ENCODE data around the gene TBC1D2B.

TBC1D2B gene

GRCh38 chr15:78033864-78034263 is 43.6 kb downstream of the TBC1D2B start:
- no peak overlapping the region for H3K4me3 ChIP-seq (ENCODE audit: low read depth, low read length)
- H3K9ac ChIP-seq (ENCODE audit: low read length) = no peak overlapping the region
- no peak overlapping the region for H2BK120ac ChIP-seq (ENCODE audit: insufficient read depth, low read length, poor library complexity)
- no peak overlapping the region for H3K18ac ChIP-seq (ENCODE audit: low read length)
- H3K23ac ChIP-seq (ENCODE audit: low read length) = no peak overlapping the region
- H3K79me1 ChIP-seq (ENCODE audit: low read length) = no peaks in the 10 kb centered on the region
- no peak overlapping the region for H4K8ac ChIP-seq (ENCODE audit: low read depth, low read length)
- H4K91ac ChIP-seq (ENCODE audit: low read depth, low read length) = no peak overlapping the region
- no peak for DNase-seq
- H3K9me3 ChIP-seq (ENCODE audit: insufficient read depth, low read depth, low read length) = no peaks in the 10 kb centered on the region
- no peak overlapping the region for H4K12ac ChIP-seq (ENCODE audit: low read depth, low read length)
- H3K79me2 ChIP-seq (ENCODE audit: control insufficient read depth, insufficient read depth, low read length, poor library complexity) = no peaks in the 10 kb centered on the region
- H2BK12ac ChIP-seq (ENCODE audit: low read length) = no peak overlapping the region
- no peak overlapping the region for H3K27ac ChIP-seq (ENCODE audit: low read depth, low read length)
- H3K4me2 ChIP-seq (ENCODE audit: low read length) = no peak overlapping the region
- H2BK5ac ChIP-seq (ENCODE audit: low read depth, low read length, poor library complexity) = no peak overlapping the region
- no peaks in the 10 kb centered on the region for H3K4me1 ChIP-seq (ENCODE audit: control insufficient read depth in 1 of 2, insufficient read depth in 2 of 2, low read length in 2 of 2)
- no peaks in the 10 kb centered on the region for H3K27me3 ChIP-seq (ENCODE audit: insufficient read depth, low read length)
- H3K4ac ChIP-seq (ENCODE audit: low read depth, low read length) = no peak overlapping the region
- no CpG with 5 or more reads among the region's 6 CpGs for WGBS (ENCODE audit: extremely low coverage, insufficient coverage, insufficient read length)
- H2AFZ ChIP-seq (ENCODE audit: insufficient read depth, low read length, poor library complexity) = no peak overlapping the region
- peaks cover 0 to 6% of the 10 kb centered on the region in 2 experiments for H3K36me3 ChIP-seq (ENCODE audit: control insufficient read depth in 1 of 2, insufficient read depth in 2 of 2, low read length in 2 of 2)
- no peak overlapping the region for H3K14ac ChIP-seq (ENCODE audit: low read length)
- no peak overlapping the region for H2AK5ac ChIP-seq (ENCODE audit: low read length)

- Histone ChIP-seq H4K12ac (ENCODE audit: low read depth, low read length) (no peak overlapping the region), H3K18ac (ENCODE audit: low read length) (no peak overlapping the region), H3K9ac (ENCODE audit: low read length) (no peak overlapping the region), H2BK5ac (ENCODE audit: low read depth, low read length, poor library complexity) (no peak overlapping the region), H2BK12ac (ENCODE audit: low read length) (no peak overlapping the region), H3K27me3 (ENCODE audit: insufficient read depth, low read length) (no peaks in the 10 kb centered on the region), H3K27ac (ENCODE audit: low read depth, low read length) (no peak overlapping the region), H3K4me1 (ENCODE audit: control insufficient read depth in 1 of 2, insufficient read depth in 2 of 2, low read length in 2 of 2) (no peaks in the 10 kb centered on the region), H3K23ac (ENCODE audit: low read length) (no peak overlapping the region), H3K79me1 (ENCODE audit: low read length) (no peaks in the 10 kb centered on the region), H3K4me2 (ENCODE audit: low read length) (no peak overlapping the region), H2AFZ (ENCODE audit: insufficient read depth, low read length, poor library complexity) (no peak overlapping the region), H3K9me3 (ENCODE audit: insufficient read depth, low read depth, low read length) (no peaks in the 10 kb centered on the region), H2AK5ac (ENCODE audit: low read length) (no peak overlapping the region), H2BK120ac (ENCODE audit: insufficient read depth, low read length, poor library complexity) (no peak overlapping the region), H3K14ac (ENCODE audit: low read length) (no peak overlapping the region), H3K4ac (ENCODE audit: low read depth, low read length) (no peak overlapping the region), H4K8ac (ENCODE audit: low read depth, low read length) (no peak overlapping the region), H3K4me3 (ENCODE audit: low read depth, low read length) (no peak overlapping the region), H4K91ac (ENCODE audit: low read depth, low read length) (no peak overlapping the region), H3K36me3 (ENCODE audit: control insufficient read depth in 1 of 2, insufficient read depth in 2 of 2, low read length in 2 of 2) (peaks cover 0 to 6% of the 10 kb centered on the region in 2 experiments), H3K79me2 (ENCODE audit: control insufficient read depth, insufficient read depth, low read length, poor library complexity) (no peaks in the 10 kb centered on the region)
- WGBS (ENCODE audit: extremely low coverage, insufficient coverage, insufficient read length) = no CpG with 5 or more reads among the region's 4 CpGs
- no peak for DNase-seq
These were observed 44.8 kb downstream of the TBC1D2B start for GRCh38 chr15:78032671-78033070.

DNA sequence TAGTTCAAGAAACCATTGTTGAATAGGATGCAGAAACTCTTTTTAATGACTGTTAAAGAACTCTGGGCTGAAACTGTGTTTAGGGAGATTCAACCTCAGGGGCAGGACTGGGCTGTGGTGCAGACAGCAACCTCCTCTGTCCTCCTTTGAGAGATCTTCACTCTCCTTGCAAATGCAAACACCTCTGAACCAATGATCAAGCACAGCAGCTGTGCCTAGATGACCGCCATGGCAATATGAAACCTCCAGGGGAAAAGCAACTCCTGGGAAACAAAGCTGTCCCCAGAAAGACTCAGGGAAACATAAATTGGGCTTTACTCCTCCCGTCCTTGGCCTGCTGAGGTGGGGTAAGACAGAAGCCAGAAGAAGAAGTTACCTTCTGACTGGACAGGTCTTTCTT is 52.6 kb downstream of the TBC1D2B start:
- Histone ChIP-seq H4K91ac (ENCODE audit: low read depth, low read length) (no peak overlapping the region), H3K14ac (ENCODE audit: low read length) (no peak overlapping the region), H3K27me3 (ENCODE audit: insufficient read depth, low read length) (no peaks in the 10 kb centered on the region), H2BK120ac (ENCODE audit: insufficient read depth, low read length, poor library complexity) (no peak overlapping the region), H3K9ac (ENCODE audit: low read length) (no peak overlapping the region), H3K36me3 (ENCODE audit: control insufficient read depth in 1 of 2, insufficient read depth in 2 of 2, low read length in 2 of 2) (peaks cover 2 to 5% of the 10 kb centered on the region in 2 experiments), H3K9me3 (ENCODE audit: insufficient read depth, low read depth, low read length) (no peaks in the 10 kb centered on the region), H3K79me1 (ENCODE audit: low read length) (peaks cover 8% of the 10 kb centered on the region), H2BK12ac (ENCODE audit: low read length) (no peak overlapping the region), H2AFZ (ENCODE audit: insufficient read depth, low read length, poor library complexity) (no peak overlapping the region), H2BK5ac (ENCODE audit: low read depth, low read length, poor library complexity) (peak overlapping the region; percentile 4), H3K4me1 (ENCODE audit: control insufficient read depth in 1 of 2, insufficient read depth in 2 of 2, low read length in 2 of 2) (peaks cover 4 to 16% of the 10 kb centered on the region in 2 experiments), H3K4me3 (ENCODE audit: low read depth, low read length) (no peak overlapping the region), H3K79me2 (ENCODE audit: control insufficient read depth, insufficient read depth, low read length, poor library complexity) (peaks cover 2% of the 10 kb centered on the region), H3K4me2 (ENCODE audit: low read length) (no peak overlapping the region), H3K4ac (ENCODE audit: low read depth, low read length) (no peak overlapping the region), H4K12ac (ENCODE audit: low read depth, low read length) (no peak overlapping the region), H3K27ac (ENCODE audit: low read depth, low read length) (peak overlapping the region; percentile 42), H2AK5ac (ENCODE audit: low read length) (no peak overlapping the region), H4K8ac (ENCODE audit: low read depth, low read length) (no peak overlapping the region), H3K18ac (ENCODE audit: low read length) (no peak overlapping the region), H3K23ac (ENCODE audit: low read length) (no peak overlapping the region)
- DNase-seq = no peak
- no CpG with 5 or more reads among the region's 2 CpGs for WGBS (ENCODE audit: extremely low coverage, insufficient coverage, insufficient read length)

DNA sequence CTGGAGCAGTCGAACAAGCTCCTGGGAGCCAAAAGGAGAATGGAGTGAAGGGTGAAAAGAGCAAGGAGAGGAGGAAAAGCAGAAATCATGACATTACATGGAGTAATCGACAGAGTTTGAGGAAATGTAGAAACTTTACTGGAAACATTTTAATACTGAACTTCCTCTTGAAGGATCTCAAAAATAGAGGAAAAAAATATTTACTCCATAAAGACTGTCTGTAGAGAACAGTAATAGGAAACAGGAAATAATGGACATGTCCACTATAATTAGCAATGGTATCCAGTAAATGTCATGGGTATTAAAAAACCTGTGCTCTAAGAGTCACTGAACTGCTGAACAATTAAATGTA is 53.0 kb downstream of the TBC1D2B start:
- peaks cover 2% of the 10 kb centered on the region for H3K79me2 ChIP-seq (ENCODE audit: control insufficient read depth, insufficient read depth, low read length, poor library complexity)
- no peaks in the 10 kb centered on the region for H3K27me3 ChIP-seq (ENCODE audit: insufficient read depth, low read length)
- no peak overlapping the region for H2BK120ac ChIP-seq (ENCODE audit: insufficient read depth, low read length, poor library complexity)
- no peak overlapping the region for H4K91ac ChIP-seq (ENCODE audit: low read depth, low read length)
- no peak overlapping the region for H3K4ac ChIP-seq (ENCODE audit: low read depth, low read length)
- H3K18ac ChIP-seq (ENCODE audit: low read length) = no peak overlapping the region
- H3K4me2 ChIP-seq (ENCODE audit: low read length) = no peak overlapping the region
- peaks cover 8% of the 10 kb centered on the region for H3K79me1 ChIP-seq (ENCODE audit: low read length)
- H3K14ac ChIP-seq (ENCODE audit: low read length) = no peak overlapping the region
- H3K4me1 ChIP-seq (ENCODE audit: control insufficient read depth in 1 of 2, insufficient read depth in 2 of 2, low read length in 2 of 2) = peaks cover 4 to 16% of the 10 kb centered on the region in 2 experiments
- H3K4me3 ChIP-seq (ENCODE audit: low read depth, low read length) = no peak overlapping the region
- H2BK12ac ChIP-seq (ENCODE audit: low read length) = no peak overlapping the region
- no peak overlapping the region for H3K9ac ChIP-seq (ENCODE audit: low read length)
- no peak overlapping the region for H2AK5ac ChIP-seq (ENCODE audit: low read length)
- H4K8ac ChIP-seq (ENCODE audit: low read depth, low read length) = no peak overlapping the region
- no peak overlapping the region for H2BK5ac ChIP-seq (ENCODE audit: low read depth, low read length, poor library complexity)
- no peak overlapping the region for H2AFZ ChIP-seq (ENCODE audit: insufficient read depth, low read length, poor library complexity)
- H3K23ac ChIP-seq (ENCODE audit: low read length) = no peak overlapping the region
- peaks cover 2 to 5% of the 10 kb centered on the region in 2 experiments for H3K36me3 ChIP-seq (ENCODE audit: control insufficient read depth in 1 of 2, insufficient read depth in 2 of 2, low read length in 2 of 2)
- no CpG with 5 or more reads among the region's 2 CpGs for WGBS (ENCODE audit: extremely low coverage, insufficient coverage, insufficient read length)
- peak in 1 of 2 donors; percentile 17 for DNase-seq
- no peaks in the 10 kb centered on the region for H3K9me3 ChIP-seq (ENCODE audit: insufficient read depth, low read depth, low read length)
- no peak overlapping the region for H4K12ac ChIP-seq (ENCODE audit: low read depth, low read length)
- no peak overlapping the region for H3K27ac ChIP-seq (ENCODE audit: low read depth, low read length)

Measured in trophoblast cell (in vitro differentiated cells and primary cell).